Umbilical cord (tissue), 2 donors: ENCODE results near the gene CDC42BPB. TPM values are rescaled to one million over a fixed set of nuclear protein-coding genes. Genes with fewer than 3 reads are reported as not detected.

Experiments
- DNase-seq: peaks from one replicate; pipeline ENCODE4 v3.0.0-alpha.2; 2015; ENCODE audit warnings: low spot score
- total RNA-seq: library from RNA; depleted of rRNA; stranded (reverse); fragments of >200 nt; gene quantifications from one replicate; pipeline ENCODE4 v1.2.3, GENCODE V29; 2014; ENCODE audit warnings: low replicate concordance; ENCODE audit not compliant: insufficient read depth

Gene CDC42BPB
- 99.7 TPM for total RNA-seq

- DNase-seq, result peak; percentile 94
Observed at GRCh38 chr14:103057372-103058163, at the start of gene CDC42BPB. Gene CDC42BPB (minus strand): TSS chr14:103057549. CDS start chr14:103057173, 376 bp downstream.

- no peak for DNase-seq
Observed at GRCh38 chr14:103105580-103106150, 48.3 kb upstream of the CDC42BPB start.

- peak; percentile 47 for DNase-seq
Observed at GRCh38 chr14:103104654-103105452, 47.5 kb upstream of the CDC42BPB start.

GRCh38 chr14:103104389-103104653 is 47.0 kb upstream of the CDC42BPB start:
- no peak for DNase-seq

DNA sequence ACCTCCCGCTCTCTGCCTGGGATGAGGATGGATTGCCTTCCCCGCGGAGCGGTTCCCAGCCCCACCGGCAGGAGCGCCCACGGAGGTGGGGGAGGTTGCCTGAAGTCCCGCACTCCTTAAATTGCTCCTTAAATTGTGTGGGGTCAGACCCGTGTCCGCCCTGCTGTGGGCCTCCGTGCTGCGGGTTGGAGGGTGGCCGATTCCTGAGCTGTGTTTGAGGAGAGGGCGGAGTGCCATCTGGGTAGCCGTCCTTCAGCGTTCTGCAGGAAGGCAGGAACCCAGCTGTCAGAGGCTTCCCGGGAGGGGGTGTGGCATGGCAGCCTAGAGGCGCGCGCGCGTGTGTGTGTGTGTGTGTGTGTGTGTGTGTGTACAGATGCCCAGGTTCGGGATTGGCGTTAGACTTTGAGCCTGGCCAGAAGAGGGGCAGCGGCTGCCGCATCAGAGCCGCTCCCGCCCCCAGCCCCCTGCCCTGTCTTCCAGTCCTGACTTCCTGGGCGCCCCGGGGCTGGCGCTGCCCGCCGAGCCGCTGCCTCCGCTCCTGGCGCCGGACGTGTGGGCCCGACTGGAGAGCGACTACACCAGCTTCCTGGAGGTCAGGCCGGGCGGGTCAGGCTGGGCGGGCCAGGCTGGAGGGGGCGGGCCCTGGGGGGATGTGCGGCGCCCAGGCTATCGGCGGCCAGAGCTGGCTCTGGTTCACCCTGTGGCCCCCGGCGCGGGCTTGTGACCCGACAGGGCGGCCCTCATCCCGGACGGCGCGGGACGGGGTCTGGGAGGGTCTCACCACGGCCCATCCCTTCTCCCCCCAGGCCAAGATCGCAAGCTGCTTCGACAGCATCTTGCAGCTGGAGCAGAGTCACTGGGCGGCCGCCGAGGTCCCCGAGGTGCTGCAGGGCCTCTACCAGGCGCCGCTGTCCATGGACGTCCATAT is 46.4 kb upstream of the CDC42BPB start:
- DNase-seq, result peak; percentile 79

GRCh38 chr14:103102689-103103260 is 45.4 kb upstream of the CDC42BPB start:
- DNase-seq, result no peak

- no peak for DNase-seq
Observed at GRCh38 chr14:103101963-103102688, 44.8 kb upstream of the CDC42BPB start.

GRCh38 chr14:103101257-103101962 is 44.1 kb upstream of the CDC42BPB start:
- no peak for DNase-seq

- DNase-seq, result no peak
Observed at GRCh38 chr14:103100281-103101121, 43.2 kb upstream of the CDC42BPB start.

- DNase-seq, result no peak
Observed at GRCh38 chr14:103099733-103100280, 42.5 kb upstream of the CDC42BPB start.

DNA sequence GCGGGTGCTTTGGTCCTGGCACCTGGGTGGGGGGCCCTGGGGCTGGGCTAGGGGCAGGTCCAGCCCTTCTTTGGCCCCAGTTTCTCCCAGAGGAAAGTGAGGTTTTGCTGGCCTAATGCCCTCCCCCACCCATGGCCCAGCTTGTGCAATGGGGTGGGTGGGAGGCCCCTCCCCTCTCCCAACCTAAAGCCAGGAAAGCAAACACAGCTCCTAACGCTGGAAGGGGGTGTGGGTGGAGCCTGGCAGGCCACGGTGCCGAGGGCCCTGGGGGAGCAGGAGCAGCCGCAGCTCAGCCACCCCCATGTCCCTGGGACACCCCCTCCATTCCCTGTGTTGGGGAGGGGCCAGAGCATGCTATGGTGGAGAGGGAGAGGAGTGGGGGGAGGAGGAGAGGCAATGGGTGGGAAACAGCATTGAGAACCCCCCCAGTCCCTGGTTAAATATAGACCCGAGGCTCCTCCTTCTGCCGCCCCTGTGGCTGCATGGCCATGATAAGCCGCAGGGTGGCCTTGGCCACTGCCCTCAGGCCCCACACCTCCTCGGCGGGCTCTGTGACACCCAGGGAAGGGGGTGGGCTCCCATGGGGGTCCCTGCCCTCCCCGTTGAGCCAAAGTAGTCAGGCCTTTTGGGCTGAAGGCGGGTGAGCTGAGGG is 41.9 kb upstream of the CDC42BPB start:
- DNase-seq, result no peak

- no peak for DNase-seq
Observed at GRCh38 chr14:103097994-103098957, 40.9 kb upstream of the CDC42BPB start.

GRCh38 chr14:103097244-103097993 is 40.1 kb upstream of the CDC42BPB start:
- no peak for DNase-seq

GRCh38 chr14:103096387-103096786 is 39.0 kb upstream of the CDC42BPB start:
- DNase-seq, result no peak

- no peak for DNase-seq
Observed at GRCh38 chr14:103095210-103095778, 37.9 kb upstream of the CDC42BPB start.
